SH-SY5Y (cell line): ENCODE data around the gene ZNF415.

ENCODE experiments used
- GATA2 ChIP-seq: IDR thresholded peaks from 2 replicates; pipeline ENCODE4 v1.6.1; 2011; ENCODE audit warnings: mild to moderate bottlenecking, low read depth, low read length
- GATA3 ChIP-seq: IDR thresholded peaks from 2 replicates; pipeline ENCODE4 v1.6.1; 2011; ENCODE audit warnings: low read depth, mild to moderate bottlenecking, low read length, moderate library complexity

- TF ChIP-seq GATA2 (no peak), GATA3 (no peak)
These were observed 27.6 kb upstream of the ZNF415 start for GRCh38 chr19:53160350-53160749.
